COLO668 (cell line): ENCODE measurements around the gene CSNK1G2.

Experiments used
- DNase-seq: peaks from one replicate; lab custom pipeline; 2025; ENCODE audit not compliant: unreplicated experiment; lab: John Stamatoyannopoulos, UW

The CSNK1G2 gene

GRCh38 chr19:2014731-2015607 is 74.0 kb downstream of the CSNK1G2 start:
- DNase-seq, result peak; percentile 67

- peak; percentile 67 for DNase-seq
These were observed 74.6 kb downstream of the CSNK1G2 start, which contains the start of gene BTBD2 for GRCh38 chr19:2015608-2015950. BTBD2 (minus strand) TSS chr19:2015714; CDS start chr19:2015703, 11 bp downstream.

GRCh38 chr19:2016041-2016807 is 75.3 kb downstream of the CSNK1G2 start:
- peak; percentile 65 for DNase-seq

- no peak for DNase-seq
These were observed 77.8 kb downstream of the CSNK1G2 start for GRCh38 chr19:2018752-2019151.

GRCh38 chr19:2021453-2022140 is 80.6 kb downstream of the CSNK1G2 start:
- DNase-seq, result no peak

- DNase-seq, result no peak
These were observed 81.3 kb downstream of the CSNK1G2 start for GRCh38 chr19:2022289-2022688.

- no peak for DNase-seq
These were observed 85.8 kb downstream of the CSNK1G2 start for GRCh38 chr19:2026770-2027169.

DNA sequence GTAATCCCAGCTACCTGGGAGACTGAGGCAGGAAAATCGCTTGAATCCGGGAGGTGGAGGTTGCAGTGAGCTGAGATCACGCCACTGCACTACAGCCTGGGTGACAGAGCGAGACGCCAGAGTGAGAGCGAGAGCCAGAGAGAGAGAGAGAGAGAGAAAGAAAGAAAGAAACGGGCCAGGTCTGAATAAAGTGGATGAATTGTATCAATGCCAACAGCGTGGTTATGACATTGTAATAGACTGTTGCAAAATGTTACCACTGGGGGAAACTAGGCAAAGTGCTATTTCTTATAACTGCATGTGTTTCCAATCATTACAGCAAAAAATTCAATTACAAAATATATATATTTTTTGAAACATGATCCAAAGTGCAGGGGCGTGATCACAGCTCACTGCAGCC is 86.4 kb downstream of the CSNK1G2 start:
- no peak for DNase-seq
